Metanephros (tissue), 2 donors: Measurements from ENCODE around the gene LEAP2. TPM values are rescaled to one million over a fixed set of nuclear protein-coding genes. Genes with fewer than 3 reads are reported as not detected.

Experiments
- small RNA-seq: library from RNA; depleted of rRNA; stranded (forward); fragments of <200 nt; gene quantifications from one replicate; pipeline ENCODE3, GENCODE V24; 2014; ENCODE audit warnings: low replicate concordance
- total RNA-seq: library from RNA; depleted of rRNA; stranded (reverse); fragments of >200 nt; gene quantifications from one replicate; pipeline ENCODE4 v1.2.3, GENCODE V29; 2014

Gene LEAP2
- 5.3 TPM for total RNA-seq

GRCh38 chr5:132873119-132873929 lies at the start of gene LEAP2:
LEAP2 (plus strand) TSS chr5:132873668; CDS start chr5:132873695, 27 bp downstream.

GRCh38 chr5:132830436-132831094 lies 42.9 kb upstream of the LEAP2 start, which contains the start of gene SHROOM1:
SHROOM1 (minus strand) TSS chr5:132830647; CDS start chr5:132826140, 4,507 bp downstream.

GRCh38 chr5:132866342-132867045 lies 7.0 kb upstream of the LEAP2 start, which contains the start of the genes GDF9 and UQCRQ:
GDF9 (minus strand) TSS chr5:132866469; CDS start chr5:132864533, 1,936 bp downstream.
UQCRQ (plus strand) TSS chr5:132866642; CDS start chr5:132866882, 240 bp downstream.

Small RNAs within 50 kb of the gene (small RNA-seq; reads per million reads assigned to genes)
- not detected for gene RNA5SP192

Other genes with a start within 250 kb of the LEAP2 start
- gene IL13, start 215.5 kb upstream of the LEAP2 start, total RNA-seq, result not detected
- not detected for gene IL4, start 199.7 kb upstream of the LEAP2 start, total RNA-seq
- 12.0 TPM for gene KIF3A, start 136.1 kb upstream of the LEAP2 start, total RNA-seq
- gene CCNI2, start 126.2 kb upstream of the LEAP2 start, total RNA-seq, result 4.5 TPM
- gene SEPTIN8, start 96.4 kb upstream of the LEAP2 start, total RNA-seq, result 59.6 TPM
- 6.9 TPM for gene SOWAHA, start 60.4 kb upstream of the LEAP2 start, total RNA-seq
- gene SHROOM1, start 43.0 kb upstream of the LEAP2 start, total RNA-seq, result 26.8 TPM
- gene GDF9, start 7.2 kb upstream of the LEAP2 start, total RNA-seq, result 1.4 TPM
- gene UQCRQ, start 7.0 kb upstream of the LEAP2 start, total RNA-seq, result 146 TPM
- gene AFF4, start 90.0 kb downstream of the LEAP2 start, total RNA-seq, result 66.2 TPM
- 10.6 TPM for gene ZCCHC10, start 152.9 kb downstream of the LEAP2 start, total RNA-seq
- gene HSPA4, start 178.3 kb downstream of the LEAP2 start, total RNA-seq, result 58.7 TPM